ENCODE measurements around the gene CEP104.

Gene CEP104

DNA sequence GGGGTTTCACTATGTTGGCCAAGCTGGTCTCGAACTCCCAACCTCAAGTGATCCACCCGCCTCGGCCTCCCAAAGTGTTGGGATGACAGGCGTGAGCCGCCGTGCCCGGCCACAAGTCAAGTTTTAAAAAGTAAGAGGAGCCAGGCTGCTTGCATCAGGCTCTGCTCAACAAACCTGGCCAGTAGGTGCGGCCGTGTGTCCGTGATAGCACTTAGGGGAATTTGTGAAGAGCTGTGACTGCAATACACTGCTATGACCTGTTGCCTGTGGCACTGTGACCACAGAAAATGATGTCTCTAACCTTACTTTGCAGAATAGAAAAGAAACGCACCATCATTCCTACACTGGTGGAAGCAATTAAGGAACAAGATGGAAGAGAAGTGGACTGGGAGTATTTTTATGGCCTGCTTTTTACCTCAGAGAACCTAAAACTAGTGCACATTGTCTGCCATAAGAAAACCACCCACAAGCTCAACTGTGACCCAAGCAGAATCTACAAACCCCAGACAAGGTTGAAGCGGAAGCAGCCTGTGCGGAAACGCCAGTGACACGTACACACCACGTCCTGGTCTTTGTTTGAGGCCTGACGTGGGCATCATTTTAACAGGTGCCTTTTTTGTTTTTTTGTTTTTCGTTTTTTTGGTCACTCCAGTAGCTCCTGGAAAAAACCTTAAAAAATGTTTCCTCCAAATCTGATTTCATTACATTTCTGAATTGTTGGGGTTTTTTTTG lies 26.3 kb upstream of the CEP104 start:
- TF ChIP-seq, protein P1, sequence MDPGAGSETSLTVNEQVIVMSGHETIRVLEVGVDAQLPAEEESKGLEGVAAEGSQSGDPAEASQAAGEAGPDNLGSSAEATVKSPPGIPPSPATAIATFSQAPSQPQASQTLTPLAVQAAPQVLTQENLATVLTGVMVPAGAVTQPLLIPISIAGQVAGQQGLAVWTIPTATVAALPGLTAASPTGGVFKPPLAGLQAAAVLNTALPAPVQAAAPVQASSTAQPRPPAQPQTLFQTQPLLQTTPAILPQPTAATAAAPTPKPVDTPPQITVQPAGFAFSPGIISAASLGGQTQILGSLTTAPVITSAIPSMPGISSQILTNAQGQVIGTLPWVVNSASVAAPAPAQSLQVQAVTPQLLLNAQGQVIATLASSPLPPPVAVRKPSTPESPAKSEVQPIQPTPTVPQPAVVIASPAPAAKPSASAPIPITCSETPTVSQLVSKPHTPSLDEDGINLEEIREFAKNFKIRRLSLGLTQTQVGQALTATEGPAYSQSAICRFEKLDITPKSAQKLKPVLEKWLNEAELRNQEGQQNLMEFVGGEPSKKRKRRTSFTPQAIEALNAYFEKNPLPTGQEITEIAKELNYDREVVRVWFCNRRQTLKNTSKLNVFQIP (CRISPR knock-in tag; IDR thresholded peaks at IDR 0.05; ENCODE audit: borderline replicate concordance, low read depth) = no peak
- TF ChIP-seq ZNF8 (CRISPR knock-in tag; IDR thresholded peaks at IDR 0.05) (no peak), GLIS3 (CRISPR knock-in tag; IDR thresholded peaks at IDR 0.05) (no peak), TOX (CRISPR knock-in tag; IDR thresholded peaks at IDR 0.05; ENCODE audit: borderline replicate concordance) (no peak), PPARA (CRISPR knock-in tag; IDR thresholded peaks at IDR 0.05; ENCODE audit: borderline replicate concordance) (no peak), ZC3H10 (CRISPR knock-in tag; IDR thresholded peaks at IDR 0.05) (no peak), ARNTL (CRISPR knock-in tag; IDR thresholded peaks at IDR 0.05; ENCODE audit: borderline replicate concordance, low read depth) (no peak), TCF4 (CRISPR knock-in tag; IDR thresholded peaks at IDR 0.05; ENCODE audit: borderline replicate concordance) (no peak), BACH2 (CRISPR knock-in tag; IDR thresholded peaks at IDR 0.05; ENCODE audit: borderline replicate concordance) (no peak), ISL1 (CRISPR knock-in tag; IDR thresholded peaks at IDR 0.05) (no peak), ZNF70 (CRISPR knock-in tag; IDR thresholded peaks at IDR 0.05) (no peak), ESRRG (CRISPR knock-in tag; IDR thresholded peaks at IDR 0.05) (no peak)
- TF ChIP-seq, protein P2, sequence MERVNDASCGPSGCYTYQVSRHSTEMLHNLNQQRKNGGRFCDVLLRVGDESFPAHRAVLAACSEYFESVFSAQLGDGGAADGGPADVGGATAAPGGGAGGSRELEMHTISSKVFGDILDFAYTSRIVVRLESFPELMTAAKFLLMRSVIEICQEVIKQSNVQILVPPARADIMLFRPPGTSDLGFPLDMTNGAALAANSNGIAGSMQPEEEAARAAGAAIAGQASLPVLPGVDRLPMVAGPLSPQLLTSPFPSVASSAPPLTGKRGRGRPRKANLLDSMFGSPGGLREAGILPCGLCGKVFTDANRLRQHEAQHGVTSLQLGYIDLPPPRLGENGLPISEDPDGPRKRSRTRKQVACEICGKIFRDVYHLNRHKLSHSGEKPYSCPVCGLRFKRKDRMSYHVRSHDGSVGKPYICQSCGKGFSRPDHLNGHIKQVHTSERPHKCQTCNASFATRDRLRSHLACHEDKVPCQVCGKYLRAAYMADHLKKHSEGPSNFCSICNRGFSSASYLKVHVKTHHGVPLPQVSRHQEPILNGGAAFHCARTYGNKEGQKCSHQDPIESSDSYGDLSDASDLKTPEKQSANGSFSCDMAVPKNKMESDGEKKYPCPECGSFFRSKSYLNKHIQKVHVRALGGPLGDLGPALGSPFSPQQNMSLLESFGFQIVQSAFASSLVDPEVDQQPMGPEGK (CRISPR knock-in tag; IDR thresholded peaks at IDR 0.05; ENCODE audit: borderline replicate concordance) = no peak
- TF ChIP-seq, protein P3, sequence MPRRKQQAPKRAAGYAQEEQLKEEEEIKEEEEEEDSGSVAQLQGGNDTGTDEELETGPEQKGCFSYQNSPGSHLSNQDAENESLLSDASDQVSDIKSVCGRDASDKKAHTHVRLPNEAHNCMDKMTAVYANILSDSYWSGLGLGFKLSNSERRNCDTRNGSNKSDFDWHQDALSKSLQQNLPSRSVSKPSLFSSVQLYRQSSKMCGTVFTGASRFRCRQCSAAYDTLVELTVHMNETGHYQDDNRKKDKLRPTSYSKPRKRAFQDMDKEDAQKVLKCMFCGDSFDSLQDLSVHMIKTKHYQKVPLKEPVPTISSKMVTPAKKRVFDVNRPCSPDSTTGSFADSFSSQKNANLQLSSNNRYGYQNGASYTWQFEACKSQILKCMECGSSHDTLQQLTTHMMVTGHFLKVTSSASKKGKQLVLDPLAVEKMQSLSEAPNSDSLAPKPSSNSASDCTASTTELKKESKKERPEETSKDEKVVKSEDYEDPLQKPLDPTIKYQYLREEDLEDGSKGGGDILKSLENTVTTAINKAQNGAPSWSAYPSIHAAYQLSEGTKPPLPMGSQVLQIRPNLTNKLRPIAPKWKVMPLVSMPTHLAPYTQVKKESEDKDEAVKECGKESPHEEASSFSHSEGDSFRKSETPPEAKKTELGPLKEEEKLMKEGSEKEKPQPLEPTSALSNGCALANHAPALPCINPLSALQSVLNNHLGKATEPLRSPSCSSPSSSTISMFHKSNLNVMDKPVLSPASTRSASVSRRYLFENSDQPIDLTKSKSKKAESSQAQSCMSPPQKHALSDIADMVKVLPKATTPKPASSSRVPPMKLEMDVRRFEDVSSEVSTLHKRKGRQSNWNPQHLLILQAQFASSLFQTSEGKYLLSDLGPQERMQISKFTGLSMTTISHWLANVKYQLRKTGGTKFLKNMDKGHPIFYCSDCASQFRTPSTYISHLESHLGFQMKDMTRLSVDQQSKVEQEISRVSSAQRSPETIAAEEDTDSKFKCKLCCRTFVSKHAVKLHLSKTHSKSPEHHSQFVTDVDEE (CRISPR knock-in tag; IDR thresholded peaks at IDR 0.05) = no peak
- ATAC-seq = no peak

DNA sequence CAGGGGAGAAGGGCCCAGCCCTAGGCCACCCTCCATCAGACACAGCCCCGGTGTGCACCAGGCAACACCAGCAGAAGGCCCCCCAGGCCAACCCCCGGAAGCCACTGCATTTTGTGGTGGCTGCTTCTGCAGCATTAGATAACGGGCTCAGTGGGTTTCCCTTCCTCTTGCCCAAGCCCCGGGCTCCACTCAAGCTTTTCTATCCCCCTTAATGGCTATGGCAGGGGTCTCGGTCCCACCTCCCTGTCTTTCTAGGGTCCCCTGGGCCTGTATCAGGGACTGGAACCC lies 24.1 kb upstream of the CEP104 start:
- no peak for ATAC-seq

DNA sequence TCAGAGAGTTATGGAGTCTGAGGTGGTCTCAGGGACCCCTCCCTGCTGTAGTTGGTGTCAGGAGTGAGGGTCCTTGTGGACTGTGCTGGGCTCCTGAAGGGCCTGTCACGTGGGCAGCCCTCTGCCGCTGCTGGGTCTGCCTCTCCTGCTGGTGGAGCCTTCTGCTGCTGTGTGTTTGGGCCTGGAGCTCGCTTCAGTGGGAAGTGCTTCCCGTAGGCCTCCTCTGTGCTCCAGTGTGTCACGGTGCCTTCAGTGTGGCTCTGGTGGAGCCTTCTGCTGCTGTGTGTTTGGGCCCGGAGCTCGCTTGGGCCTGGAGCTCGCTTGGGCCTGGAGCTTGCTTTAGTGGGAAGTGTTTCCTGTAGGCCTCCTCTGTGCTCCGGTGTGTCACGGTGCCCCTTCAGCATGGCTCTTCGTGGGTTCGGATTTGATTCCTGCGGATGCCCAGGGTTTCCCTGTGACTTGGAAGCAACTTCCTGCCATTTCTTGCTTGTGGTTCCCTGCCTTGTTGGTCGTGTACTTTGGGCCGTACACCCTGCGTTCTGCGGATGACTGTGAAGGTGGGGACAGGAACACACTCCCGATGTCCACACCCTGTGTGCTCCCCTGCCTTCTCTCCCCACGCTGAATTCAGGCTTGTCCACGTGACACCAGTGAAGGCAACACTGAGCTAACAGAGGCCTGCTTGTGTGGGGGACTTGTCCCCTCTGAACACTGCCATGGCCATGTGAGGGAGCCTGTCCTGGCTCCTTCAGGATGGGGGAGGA lies 23.6 kb upstream of the CEP104 start:
- ATAC-seq = no peak
- no peak for TF ChIP-seq TCF4 (CRISPR knock-in tag; IDR thresholded peaks at IDR 0.05; ENCODE audit: borderline replicate concordance)
- no peak for TF ChIP-seq CSDC2 (CRISPR knock-in tag; IDR thresholded peaks at IDR 0.05)
- TF ChIP-seq, protein P3 (CRISPR knock-in tag; IDR thresholded peaks at IDR 0.05) = no peak

More for the DNA sequence above, 24.1 kb upstream of the CEP104 start:
- TF ChIP-seq GLIS3 (CRISPR knock-in tag; IDR thresholded peaks at IDR 0.05) = no peak
- TF ChIP-seq, protein P2 (CRISPR knock-in tag; IDR thresholded peaks at IDR 0.05; ENCODE audit: borderline replicate concordance) = no peak
- TF ChIP-seq ZNF70 (CRISPR knock-in tag; IDR thresholded peaks at IDR 0.05) = no peak
- no peak for TF ChIP-seq ZNF565 (CRISPR knock-in tag; conservative IDR thresholded peaks at IDR 0.05; ENCODE audit: low read depth)
- no peak for TF ChIP-seq ZC3H10 (CRISPR knock-in tag; IDR thresholded peaks at IDR 0.05)
- TF ChIP-seq BACH2 (CRISPR knock-in tag; IDR thresholded peaks at IDR 0.05; ENCODE audit: borderline replicate concordance) = no peak
